Adrenal gland (tissue), 5 donors: ENCODE results near the gene LGALS3BP.

ENCODE experiments used
- CTCF ChIP-seq, 6 experiments: fragments of 450-650 bp in 4 of 6; fragments of 200-600 bp in 2 of 6; sonication (generic) in 1 of 6; IDR thresholded peaks; 1 replicate in 5 of 6; 2 replicates in 1 of 6; pipeline versions ENCODE4 v1.5.1 to v1.8.0; 2016 to 2021; ENCODE audit warnings: antibody characterized with exemption in 6 of 6, mild to moderate bottlenecking in 2 of 6, moderate library complexity in 1 of 6
- POLR2A ChIP-seq, 2 donors: fragments of 450-650 bp; IDR thresholded peaks; one replicate each; pipeline ENCODE4 v1.6.1; 2017; ENCODE audit warnings: antibody characterized with exemption in 2 of 2, mild to moderate bottlenecking in 2 of 2, moderate library complexity in 1 of 2
- donor health status: DM: no; HTN: no; CAD: no.

DNA sequence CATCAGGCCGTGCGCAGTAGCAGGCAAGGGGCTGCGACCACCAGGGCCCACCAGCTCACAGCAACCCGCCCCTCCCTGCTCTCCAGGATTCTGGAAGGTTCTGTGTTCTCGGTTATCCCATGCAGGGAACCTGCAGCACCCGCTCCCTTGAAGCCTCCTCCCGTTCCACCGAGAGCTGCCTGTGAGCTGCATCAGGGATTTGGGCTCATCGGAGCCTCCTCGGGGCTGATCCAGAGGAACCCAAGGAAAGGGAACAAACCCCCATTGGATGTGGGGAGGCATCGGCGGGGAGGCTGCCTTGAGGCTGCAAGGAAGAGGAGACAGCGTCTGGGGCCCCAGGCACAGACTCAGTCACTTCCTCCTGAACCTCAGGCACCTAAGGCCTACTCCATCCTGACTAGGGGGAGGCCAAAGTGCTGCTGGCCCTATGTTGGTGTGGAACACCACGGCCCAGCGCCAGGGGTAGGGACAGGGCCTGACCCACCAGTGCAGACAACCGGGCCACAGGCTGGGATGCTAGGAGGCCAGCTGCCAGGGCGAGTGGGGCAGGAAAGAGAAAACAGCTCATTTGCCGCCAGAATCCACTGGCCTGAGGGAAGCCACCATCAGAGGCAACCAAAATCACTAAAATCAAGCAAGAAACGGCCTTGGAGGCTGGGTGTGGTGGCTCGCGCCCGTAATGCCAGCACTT lies 14.4 kb upstream of the LGALS3BP start:
- TF ChIP-seq CTCF (IDR thresholded peaks at IDR 0.05) (no peak), POLR2A (IDR thresholded peaks at IDR 0.05) (no peak)
